ENCODE measurements around the gene LTBP3. TPM values are rescaled to one million over a fixed set of nuclear protein-coding genes. Genes with fewer than 3 reads are reported as not detected.

The LTBP3 gene
- total and polyA plus RNA-seq, 2 of the 13 experiments (the other 11 are each of a cell fraction or from before 2014, with no cell fraction given) = 12.2 to 68.1 TPM

GRCh38 chr11:65525546-65526480 is 32.3 kb downstream of the LTBP3 start (continued):
- TF ChIP-seq PCBP2 (optimal IDR thresholded peaks at IDR 0.05; ENCODE audit: low read depth, low read length, poor library complexity, severe bottlenecking) (no peak), ESRRA (CRISPR knock-in tag; IDR thresholded peaks at IDR 0.05; ENCODE audit: low read depth) (no peak), KMT2A (CRISPR knock-in tag; IDR thresholded peaks at IDR 0.05) (0 out of 2 replicates have a peak, but pooled peaks have one; percentile 16), HNRNPL (IDR thresholded peaks at IDR 0.05; ENCODE audit: low read depth, low read length) (no peak), ZNF570 (CRISPR knock-in tag; IDR thresholded peaks at IDR 0.05; ENCODE audit: borderline replicate concordance) (no peak), MTA3 (CRISPR knock-in tag; IDR thresholded peaks at IDR 0.05) (no peak), SMARCC2 (IDR thresholded peaks at IDR 0.05) (no peak), KLF15 (CRISPR knock-in tag; IDR thresholded peaks at IDR 0.05; ENCODE audit: borderline replicate concordance) (no peak), ZNF556 (CRISPR knock-in tag; IDR thresholded peaks at IDR 0.05; ENCODE audit: borderline replicate concordance) (no peak), ZNF569 (CRISPR knock-in tag; IDR thresholded peaks at IDR 0.05; ENCODE audit: borderline replicate concordance) (no peak), ZNF773 (CRISPR knock-in tag; IDR thresholded peaks at IDR 0.05; ENCODE audit: borderline replicate concordance) (no peak), ZNF678 (CRISPR knock-in tag; IDR thresholded peaks at IDR 0.05) (no peak; the same call in 1 of the 2 replicates), ETS1 (CRISPR knock-in tag; IDR thresholded peaks at IDR 0.05) (no peak), SIX4 (CRISPR knock-in tag; IDR thresholded peaks at IDR 0.05) (no peak), CHCHD3 (CRISPR knock-in tag; IDR thresholded peaks at IDR 0.05) (no peak), BORCS8-MEF2B (CRISPR knock-in tag; IDR thresholded peaks at IDR 0.05) (no peak), ZBTB3 (CRISPR knock-in tag; IDR thresholded peaks at IDR 0.05; ENCODE audit: borderline replicate concordance, low read depth) (no peak), FOXK2 (IDR thresholded peaks at IDR 0.05) (no peak), GFI1 (CRISPR knock-in tag; IDR thresholded peaks at IDR 0.05; ENCODE audit: borderline replicate concordance) (no peak), ZNF460 (CRISPR knock-in tag; IDR thresholded peaks at IDR 0.05; ENCODE audit: borderline replicate concordance) (no peak), RORA (CRISPR knock-in tag; IDR thresholded peaks at IDR 0.05) (no peak), ZNF546 (CRISPR knock-in tag; conservative IDR thresholded peaks at IDR 0.05) (no peak), RELA (CRISPR knock-in tag; IDR thresholded peaks at IDR 0.05) (no peak), ELF3 (CRISPR knock-in tag; IDR thresholded peaks at IDR 0.05) (no peak)
- TF ChIP-seq, protein P1, sequence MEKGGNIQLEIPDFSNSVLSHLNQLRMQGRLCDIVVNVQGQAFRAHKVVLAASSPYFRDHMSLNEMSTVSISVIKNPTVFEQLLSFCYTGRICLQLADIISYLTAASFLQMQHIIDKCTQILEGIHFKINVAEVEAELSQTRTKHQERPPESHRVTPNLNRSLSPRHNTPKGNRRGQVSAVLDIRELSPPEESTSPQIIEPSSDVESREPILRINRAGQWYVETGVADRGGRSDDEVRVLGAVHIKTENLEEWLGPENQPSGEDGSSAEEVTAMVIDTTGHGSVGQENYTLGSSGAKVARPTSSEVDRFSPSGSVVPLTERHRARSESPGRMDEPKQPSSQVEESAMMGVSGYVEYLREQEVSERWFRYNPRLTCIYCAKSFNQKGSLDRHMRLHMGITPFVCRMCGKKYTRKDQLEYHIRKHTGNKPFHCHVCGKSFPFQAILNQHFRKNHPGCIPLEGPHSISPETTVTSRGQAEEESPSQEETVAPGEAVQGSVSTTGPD (CRISPR knock-in tag; IDR thresholded peaks at IDR 0.05) = no peak
- TF ChIP-seq, protein P2, sequence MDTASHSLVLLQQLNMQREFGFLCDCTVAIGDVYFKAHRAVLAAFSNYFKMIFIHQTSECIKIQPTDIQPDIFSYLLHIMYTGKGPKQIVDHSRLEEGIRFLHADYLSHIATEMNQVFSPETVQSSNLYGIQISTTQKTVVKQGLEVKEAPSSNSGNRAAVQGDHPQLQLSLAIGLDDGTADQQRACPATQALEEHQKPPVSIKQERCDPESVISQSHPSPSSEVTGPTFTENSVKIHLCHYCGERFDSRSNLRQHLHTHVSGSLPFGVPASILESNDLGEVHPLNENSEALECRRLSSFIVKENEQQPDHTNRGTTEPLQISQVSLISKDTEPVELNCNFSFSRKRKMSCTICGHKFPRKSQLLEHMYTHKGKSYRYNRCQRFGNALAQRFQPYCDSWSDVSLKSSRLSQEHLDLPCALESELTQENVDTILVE (CRISPR knock-in tag; IDR thresholded peaks at IDR 0.05) = no peak
- TF ChIP-seq, protein P3, sequence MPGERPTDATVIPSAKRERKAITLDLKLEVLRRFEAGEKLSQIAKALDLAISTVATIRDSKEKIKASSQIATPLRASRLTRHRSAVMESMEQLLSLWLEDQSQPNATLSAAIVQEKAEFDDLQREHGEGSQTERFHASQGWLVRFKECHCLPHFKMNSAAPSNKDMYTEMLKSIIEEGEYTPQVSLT (CRISPR knock-in tag; IDR thresholded peaks at IDR 0.05; ENCODE audit: borderline replicate concordance, low read depth) = no peak
